Tibial artery (tissue), 4 donors: Measurements from ENCODE around the gene PPT1.

ENCODE experiments used
- DNase-seq, 2 donors: peaks; one replicate each; pipeline ENCODE4 v3.0.0-alpha.2; 2019
- H3K27ac ChIP-seq, 2 donors: fragments of 200-600 bp; sonication (generic) in 1 of 2; 1 replicate in 1 of 2; 2 replicates in 1 of 2; pipeline ENCODE4 v1.5.1; 2018 to 2019; ENCODE audit warnings: mild to moderate bottlenecking in 1 of 2
- H3K27me3 ChIP-seq, 2 donors: fragments of 200-600 bp; sonication (generic) in 1 of 2; one replicate each; pipeline versions ENCODE4 v1.5.1 to v1.6.0; 2016 to 2019
- H3K36me3 ChIP-seq, 3 donors: fragments of 200-600 bp; sonication (generic) in 2 of 3; one replicate each; pipeline ENCODE4 v1.5.1; 2016 to 2019; ENCODE audit warnings: mild to moderate bottlenecking in 2 of 3
- H3K4me1 ChIP-seq, 4 donors: fragments of 200-600 bp; sonication (generic) in 2 of 4; 1 replicate in 3 of 4; 2 replicates in 1 of 4; pipeline ENCODE4 v1.5.1; 2016 to 2019
- H3K4me3 ChIP-seq, 2 donors: fragments of 200-600 bp; sonication (generic) in 1 of 2; 1 replicate in 1 of 2; 2 replicates in 1 of 2; pipeline ENCODE4 v1.5.1; 2018 to 2019; ENCODE audit warnings: mild to moderate bottlenecking in 2 of 2
- H3K9me3 ChIP-seq, 3 donors: fragments of 200-600 bp; sonication (generic) in 1 of 3; one replicate each; pipeline ENCODE4 v1.5.1; 2016 to 2019
- intact Hi-C: fragments of 100-400 bp; cut with DNase I; formaldehyde crosslinking; loops from one replicate; pipeline ENCODE4 v1.15.0; 2023; ENCODE audit warnings: low total_unique reads
- TF ChIP-seq, protein P1 (sequence below), 2 experiments: fragments of 200-600 bp in 1 of 2; fragments of 450-650 bp in 1 of 2; IDR thresholded peaks; one replicate each; pipeline ENCODE4 v1.5.1; 2017 to 2019; ENCODE audit warnings: antibody characterized with exemption in 2 of 2, mild to moderate bottlenecking in 1 of 2, moderate library complexity in 1 of 2

PPT1 gene

DNA sequence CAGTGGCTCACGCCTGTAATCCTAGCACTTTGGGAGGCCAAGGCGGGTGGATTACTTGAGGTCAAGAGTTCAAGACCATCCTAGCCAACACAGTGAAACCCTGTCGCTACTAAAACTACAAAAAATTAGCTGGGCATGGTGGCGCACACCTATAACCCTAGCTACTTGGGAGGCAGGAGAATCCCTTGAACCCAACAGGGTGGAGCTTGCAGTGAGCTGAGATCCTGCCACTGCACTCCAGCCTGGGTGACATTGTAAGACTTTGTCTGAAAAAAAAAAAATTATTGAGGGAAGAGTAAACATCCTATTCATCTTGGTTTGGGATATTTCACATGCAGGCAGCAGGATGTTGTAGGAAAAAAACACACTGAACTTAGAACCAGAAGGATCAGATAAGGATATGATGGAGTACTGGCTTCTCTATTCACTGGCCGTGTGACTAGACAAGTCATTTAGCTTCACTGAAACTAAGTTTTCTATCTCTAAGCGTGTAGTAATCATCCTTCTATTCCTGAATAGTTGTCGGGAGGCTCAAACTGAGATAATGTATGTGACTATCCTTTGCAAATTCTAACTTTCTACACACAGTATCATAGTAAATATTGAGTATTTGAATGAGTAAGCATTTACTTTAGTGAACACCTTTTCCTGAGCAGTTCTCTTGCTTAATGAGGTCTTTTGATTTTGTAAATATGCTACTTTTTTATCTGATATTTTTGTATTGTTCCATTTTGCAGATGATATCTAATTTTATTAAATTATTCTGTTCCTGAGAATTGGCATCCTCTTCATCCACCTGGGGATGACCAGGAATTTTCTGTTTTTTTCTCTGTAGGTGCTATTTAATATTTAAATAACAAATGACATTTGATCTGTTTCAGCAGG, 38.4 kb downstream of the PPT1 start:
- peaks cover 44% of the 10 kb centered on the region in 3 donors for H3K36me3 ChIP-seq
- DNase-seq = no peak
- H3K27me3 ChIP-seq = no peaks in the 10 kb centered on the region
- no peak overlapping the region for H3K27ac ChIP-seq
- TF ChIP-seq, protein P1, sequence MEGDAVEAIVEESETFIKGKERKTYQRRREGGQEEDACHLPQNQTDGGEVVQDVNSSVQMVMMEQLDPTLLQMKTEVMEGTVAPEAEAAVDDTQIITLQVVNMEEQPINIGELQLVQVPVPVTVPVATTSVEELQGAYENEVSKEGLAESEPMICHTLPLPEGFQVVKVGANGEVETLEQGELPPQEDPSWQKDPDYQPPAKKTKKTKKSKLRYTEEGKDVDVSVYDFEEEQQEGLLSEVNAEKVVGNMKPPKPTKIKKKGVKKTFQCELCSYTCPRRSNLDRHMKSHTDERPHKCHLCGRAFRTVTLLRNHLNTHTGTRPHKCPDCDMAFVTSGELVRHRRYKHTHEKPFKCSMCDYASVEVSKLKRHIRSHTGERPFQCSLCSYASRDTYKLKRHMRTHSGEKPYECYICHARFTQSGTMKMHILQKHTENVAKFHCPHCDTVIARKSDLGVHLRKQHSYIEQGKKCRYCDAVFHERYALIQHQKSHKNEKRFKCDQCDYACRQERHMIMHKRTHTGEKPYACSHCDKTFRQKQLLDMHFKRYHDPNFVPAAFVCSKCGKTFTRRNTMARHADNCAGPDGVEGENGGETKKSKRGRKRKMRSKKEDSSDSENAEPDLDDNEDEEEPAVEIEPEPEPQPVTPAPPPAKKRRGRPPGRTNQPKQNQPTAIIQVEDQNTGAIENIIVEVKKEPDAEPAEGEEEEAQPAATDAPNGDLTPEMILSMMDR (IDR thresholded peaks at IDR 0.05) = no peak
- no peaks in the 10 kb centered on the region for H3K9me3 ChIP-seq
- H3K4me3 ChIP-seq = no peak overlapping the region
- intact Hi-C loops = no loop called here
- peaks cover 0 to 83% (median 30%) of the 10 kb centered on the region in 4 donors for H3K4me1 ChIP-seq

DNA sequence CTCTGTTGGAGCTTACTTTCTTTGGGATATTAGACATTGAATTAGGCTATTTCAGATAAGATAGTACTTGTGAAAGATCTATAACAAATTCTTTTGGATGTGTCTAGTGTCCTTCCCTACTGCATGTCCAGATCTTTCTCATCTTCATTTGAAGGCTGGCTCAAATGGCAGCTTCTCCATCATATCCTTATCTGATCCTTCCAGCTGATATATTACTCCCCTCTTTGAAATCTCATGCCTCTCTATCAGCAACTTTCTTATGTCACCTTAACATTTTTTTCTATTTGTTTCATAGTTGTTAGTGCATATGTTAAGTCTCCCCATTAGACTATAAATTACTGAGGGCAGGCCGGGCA, 39.0 kb downstream of the PPT1 start:
- Histone ChIP-seq H3K27me3 (no peaks in the 10 kb centered on the region), H3K36me3 (peaks cover 37 to 38% (median 37%) of the 10 kb centered on the region in 3 donors), H3K4me3 (no peak overlapping the region), H3K27ac (no peak overlapping the region), H3K4me1 (peaks cover 0 to 89% (median 35%) of the 10 kb centered on the region in 4 donors), H3K9me3 (no peaks in the 10 kb centered on the region)
- DNase-seq = no peak
- TF ChIP-seq, protein P1 (IDR thresholded peaks at IDR 0.05) = no peak
- intact Hi-C loops = no loop called here

DNA sequence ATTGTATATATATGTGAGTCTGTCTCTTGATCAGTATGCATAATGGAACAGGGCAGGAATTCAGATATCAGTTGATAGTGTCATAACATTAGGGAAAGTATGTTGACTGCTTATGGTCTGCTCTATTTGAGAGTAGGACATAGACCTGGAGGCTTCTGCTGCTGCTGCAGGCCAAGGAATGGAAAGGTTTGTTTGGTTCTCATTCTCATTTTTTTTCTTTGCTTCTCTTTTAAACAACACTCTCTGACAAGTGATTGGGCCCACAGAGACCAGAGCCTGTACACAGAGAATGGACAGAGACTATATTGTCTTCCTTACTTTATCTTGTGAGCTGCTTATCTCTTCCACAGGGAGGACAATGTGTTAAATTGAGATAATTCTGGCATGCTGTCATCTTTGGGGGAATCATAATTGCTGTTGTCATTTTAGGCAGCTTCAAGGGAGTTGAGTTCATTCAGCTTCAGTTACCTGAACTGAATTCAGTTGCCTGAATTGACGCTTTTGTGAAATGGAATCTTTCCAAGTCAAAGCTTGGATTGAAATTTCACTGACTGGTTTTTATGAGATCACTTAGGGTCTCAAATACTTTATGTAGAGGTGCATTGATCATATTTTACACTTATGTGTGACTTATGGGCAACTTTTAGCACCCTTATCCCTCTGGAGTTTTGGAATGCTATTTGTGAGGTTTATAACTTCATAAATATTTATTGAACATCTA, 39.6 kb downstream of the PPT1 start:
- no peak for DNase-seq
- Histone ChIP-seq H3K4me1 (peaks cover 0 to 95% (median 37%) of the 10 kb centered on the region in 4 donors), H3K27ac (no peak overlapping the region), H3K4me3 (no peak overlapping the region), H3K9me3 (no peaks in the 10 kb centered on the region), H3K36me3 (peaks cover 31 to 32% (median 31%) of the 10 kb centered on the region in 3 donors), H3K27me3 (no peaks in the 10 kb centered on the region)
- TF ChIP-seq, protein P1 (IDR thresholded peaks at IDR 0.05) = no peak
- intact Hi-C loops = no loop called here

DNA sequence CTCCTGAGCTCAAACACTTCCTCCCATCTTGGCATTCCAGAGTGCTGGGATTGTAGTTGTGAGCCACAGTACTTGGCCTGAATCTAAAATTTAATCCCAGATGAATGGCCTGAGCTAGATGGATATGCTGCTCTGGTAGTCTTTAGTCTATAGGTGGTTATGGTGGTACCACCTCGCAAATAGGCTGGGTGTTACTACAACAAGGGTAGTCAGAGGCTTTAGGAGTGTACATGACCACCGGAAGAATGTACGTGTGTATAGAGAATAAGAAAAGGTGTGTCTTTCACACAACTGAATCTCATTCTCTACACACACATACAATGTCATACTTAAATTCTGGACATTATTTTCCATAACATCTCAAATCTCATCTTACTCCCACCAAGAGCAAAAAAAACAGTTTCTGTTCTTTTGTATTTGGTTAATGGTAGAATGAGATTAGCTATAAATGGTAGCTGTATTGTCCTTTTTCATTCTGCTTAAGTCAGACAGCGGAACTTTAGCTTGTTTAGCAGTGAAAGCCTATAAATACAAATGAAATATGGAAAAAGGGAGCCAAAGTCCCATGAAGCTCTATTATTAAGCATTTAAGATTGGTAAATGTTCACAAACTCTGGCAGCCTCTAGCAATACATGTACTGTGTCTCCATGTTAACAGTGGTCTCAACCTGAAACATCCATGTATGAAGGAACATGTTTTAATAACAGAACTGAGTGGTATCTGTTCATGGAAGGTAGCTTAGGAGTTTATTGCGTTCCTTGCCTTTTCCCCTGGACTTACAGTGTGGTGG, 40.3 kb downstream of the PPT1 start:
- Histone ChIP-seq H3K4me1 (peaks cover 0 to 100% (median 40%) of the 10 kb centered on the region in 4 donors), H3K4me3 (no peak overlapping the region), H3K27ac (no peak overlapping the region), H3K27me3 (no peaks in the 10 kb centered on the region), H3K9me3 (no peaks in the 10 kb centered on the region), H3K36me3 (peaks cover 24 to 26% (median 25%) of the 10 kb centered on the region in 3 donors)
- no peak for DNase-seq
- TF ChIP-seq, protein P1 (IDR thresholded peaks at IDR 0.05) = no peak
- intact Hi-C loops = no loop called here

DNA sequence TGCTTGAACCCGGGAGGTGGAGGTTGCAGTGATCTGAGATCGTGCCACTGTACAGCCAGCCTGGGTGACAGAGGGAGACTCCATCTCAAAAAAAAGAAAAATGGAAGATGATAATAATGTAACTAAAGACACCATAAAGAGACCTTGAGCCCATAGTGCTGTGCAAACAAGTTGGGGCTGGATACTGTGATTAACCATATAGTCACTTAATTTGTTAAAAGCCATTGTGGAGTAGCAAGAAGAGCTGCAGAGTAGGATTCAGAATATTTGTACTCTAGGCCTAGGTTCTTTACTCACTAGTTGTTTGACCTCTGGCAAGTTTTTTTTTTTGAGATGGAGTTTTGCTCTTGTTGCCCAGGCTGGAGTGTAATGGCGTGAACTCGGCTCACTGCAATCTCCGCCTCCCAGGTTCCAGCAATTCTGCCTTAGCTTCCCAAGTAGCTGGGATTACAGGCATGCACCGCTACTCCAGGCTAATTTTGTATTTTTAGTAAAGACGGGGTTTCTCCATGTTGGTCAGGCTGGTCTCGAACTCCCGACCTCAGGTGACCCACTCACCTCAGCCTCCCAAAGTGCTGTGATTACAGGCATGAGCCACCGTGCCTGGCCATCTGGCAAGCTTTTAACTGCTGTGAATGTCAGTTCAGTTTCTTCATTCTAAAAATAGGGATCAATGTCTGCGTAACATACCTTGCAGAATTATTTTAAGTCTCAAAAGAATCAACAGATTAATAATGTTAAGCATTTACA, 43.7 kb downstream of the PPT1 start:
- no peaks in the 10 kb centered on the region for H3K36me3 ChIP-seq
- no peak for DNase-seq
- no peaks in the 10 kb centered on the region for H3K27me3 ChIP-seq
- no peaks in the 10 kb centered on the region for H3K9me3 ChIP-seq
- TF ChIP-seq, protein P1 (IDR thresholded peaks at IDR 0.05) = no peak
- intact Hi-C loops = no loop called here
- H3K27ac ChIP-seq = peak overlapping the region in 1 of 2 donors; percentile 26
- H3K4me3 ChIP-seq = no peak overlapping the region
- peaks cover 0 to 100% (median 49%) of the 10 kb centered on the region in 4 donors for H3K4me1 ChIP-seq
